GM23338 (cell line): Measurements from ENCODE around the gene USP5.

ENCODE experiments used
- CREB1 ChIP-seq: fragments of 250-450 bp; sonication (Bioruptor Pico); IDR thresholded peaks from 2 replicates; pipeline ENCODE4 v1.5.0; 2020; ENCODE audit warnings: low read depth, mild to moderate bottlenecking, moderate library complexity
- CTCF ChIP-seq, 2 experiments: fragments of 200-600 bp in 1 of 2; sonication (generic) in 1 of 2; conservative IDR thresholded peaks; 2 replicates each; pipeline versions ENCODE4 v1.5.1 to v1.6.1; 2016 to 2017; ENCODE audit warnings: antibody characterized with exemption in 2 of 2, low read depth in 2 of 2, mild to moderate bottlenecking in 2 of 2, moderate library complexity in 1 of 2
- ETS1 ChIP-seq: IDR thresholded peaks from 2 replicates; pipeline ENCODE4 v1.6.1; 2016; ENCODE audit warnings: antibody characterized with exemption
- EZH2 ChIP-seq: fragments of 200-600 bp; sonication (generic); IDR thresholded peaks from one replicate; pipeline ENCODE4 v1.8.0; 2017; ENCODE audit warnings: antibody characterized with exemption, mild to moderate bottlenecking, low read depth; ENCODE audit not compliant: unreplicated experiment
- EZH2phosphoT487 ChIP-seq: fragments of 200-600 bp; sonication (generic); IDR thresholded peaks from one replicate; pipeline ENCODE4 v1.8.1; 2018; ENCODE audit warnings: antibody characterized with exemption; ENCODE audit not compliant: unreplicated experiment
- JUNB ChIP-seq: IDR thresholded peaks from one replicate; pipeline ENCODE4 v1.6.1; 2016; ENCODE audit warnings: antibody characterized with exemption; ENCODE audit not compliant: unreplicated experiment
- NANOG ChIP-seq: IDR thresholded peaks from 2 replicates; pipeline ENCODE4 v1.6.1; 2016; ENCODE audit warnings: antibody characterized with exemption, borderline replicate concordance
- POLR2AphosphoS5 ChIP-seq: IDR thresholded peaks from 2 replicates; pipeline ENCODE4 v1.6.1; 2016; ENCODE audit warnings: antibody characterized with exemption, low read depth
- REST ChIP-seq: IDR thresholded peaks from one replicate; pipeline ENCODE4 v1.6.1; 2018; ENCODE audit warnings: antibody characterized with exemption; ENCODE audit not compliant: unreplicated experiment
- STAT1 ChIP-seq: IDR thresholded peaks from one replicate; pipeline ENCODE4 v1.6.1; 2016; ENCODE audit warnings: antibody characterized with exemption; ENCODE audit not compliant: unreplicated experiment
- ZNF331 ChIP-seq: fragments of 250-450 bp; sonication (Bioruptor Pico); IDR thresholded peaks from 2 replicates; pipeline ENCODE4 v1.5.0; 2020; ENCODE audit warnings: low read depth, mild to moderate bottlenecking, moderate library complexity

GRCh38 chr12:6894321-6894720 lies 42.4 kb downstream of the USP5 start:
- no peak for TF ChIP-seq EZH2phosphoT487
- TF ChIP-seq CTCF (conservative IDR thresholded peaks at IDR 0.05; ENCODE audit: low read depth in 2 of 2) = no peak
- TF ChIP-seq EZH2 = no peak
- TF ChIP-seq POLR2AphosphoS5 = no peak
- no peak for TF ChIP-seq REST
- TF ChIP-seq JUNB = no peak
- no peak for TF ChIP-seq CREB1 (CRISPR knock-in tag)
- no peak for TF ChIP-seq ETS1
- no peak for TF ChIP-seq STAT1
- no peak for TF ChIP-seq NANOG
- no peak for TF ChIP-seq ZNF331 (CRISPR knock-in tag)
